K562 (cell line): ENCODE measurements around the gene KCNK1. TPM values are rescaled to one million over a fixed set of nuclear protein-coding genes. Genes with fewer than 3 reads are reported as not detected.

Experiments
- ARID1B ChIP-seq: fragments of 450-650 bp; IDR thresholded peaks from 2 replicates; pipeline ENCODE4 v1.6.1; 2016; ENCODE audit warnings: antibody characterized with exemption, mild to moderate bottlenecking, inconsistent platforms
- CBFA2T3 ChIP-seq: fragments of 450-650 bp; IDR thresholded peaks from 2 replicates; pipeline ENCODE4 v1.6.1; 2017
- CREM ChIP-seq: IDR thresholded peaks from 2 replicates; pipeline ENCODE4 v1.6.1; 2014; ENCODE audit warnings: antibody characterized with exemption, low read depth
- FOSL1 ChIP-seq: fragments of 200-800 bp; sonication (Bioruptor generic); conservative IDR thresholded peaks from 2 replicates; pipeline ENCODE4 v1.6.1; 2016; ENCODE audit warnings: missing genetic modification characterization, missing compliant biosample characterization
- MGA ChIP-seq: fragments of 450-650 bp; IDR thresholded peaks from 2 replicates; pipeline ENCODE4 v1.6.1; 2016; ENCODE audit warnings: mild to moderate bottlenecking, moderate library complexity
- ZNF24 ChIP-seq: fragments of 450-650 bp; IDR thresholded peaks from 2 replicates; pipeline ENCODE4 v1.6.1; 2016
- polyA plus RNA-seq, 8 experiments: library from polyadenylated mRNA; depleted of rRNA in 4 of 8; stranded (reverse) in 5 of 8; unstranded in 3 of 8; fragments of >200 nt; fragmentation: Nextera tagmentation in 2 of 8; fragmentation: Illumina TruSeq in 1 of 8; extraction: Ambion mirVana in 2 of 8; extraction: Trizol in 1 of 8; gene quantifications; 2 replicates each; pipeline versions ENCODE4 v1.2.1 to v1.2.3, GENCODE V29; 2011 to 2014; ENCODE audit warnings: inconsistent platforms in 1 of 8, missing spikeins in 1 of 8
- total RNA-seq, 7 experiments: library from RNA; depleted of rRNA in 6 of 7; stranded (reverse); fragments of >200 nt in 6 of 7; fragmentation: Illumina TruSeq in 2 of 7; extraction: Trizol in 2 of 7; gene quantifications; 2 replicates each; pipeline versions ENCODE4 v1.2.1 to v1.2.3, GENCODE V29; 2011 to 2021; ENCODE audit warnings: low replicate concordance in 1 of 7

Gene KCNK1
- total and polyA plus RNA-seq, 9 of the 15 experiments (the other 6 are each of a cell fraction or from before 2014, with no cell fraction given): 3.1 to 22.7 (median 6.0) TPM

- peak; percentile 77 for TF ChIP-seq MGA
- no peak for TF ChIP-seq CREM
- no peak for TF ChIP-seq ZNF24
- TF ChIP-seq FOSL1 (tag): peak; percentile 86
- TF ChIP-seq ARID1B: peak; percentile 62
- peak; percentile 62; the same call in 1 of the 2 replicates for TF ChIP-seq CBFA2T3
Observed at GRCh38 chr1:233575450-233575849, 38.5 kb upstream of the KCNK1 start (continued).
